Stimulated activated CD4-positive, alpha-beta T cell treated with anti-CD3 and anti-CD28 coated beads, Interleukin-1b, Interleukin-23, amount 100 ng/mL, for 1 hour (primary cell): Measurements from ENCODE around the gene EDAR.

Source experiments
- DNase-seq, 2 donors: peaks; one replicate each; pipeline ENCODE4 v3.0.0-alpha.2; 2020; ENCODE audit warnings: low read depth in 2 of 2

Gene EDAR

GRCh38 chr2:108988796-108989713 lies at the start of gene EDAR:
Gene EDAR (minus strand): TSS chr2:108989220. CDS start chr2:108931014, 58,206 bp downstream.
- DNase-seq = no peak

DNA sequence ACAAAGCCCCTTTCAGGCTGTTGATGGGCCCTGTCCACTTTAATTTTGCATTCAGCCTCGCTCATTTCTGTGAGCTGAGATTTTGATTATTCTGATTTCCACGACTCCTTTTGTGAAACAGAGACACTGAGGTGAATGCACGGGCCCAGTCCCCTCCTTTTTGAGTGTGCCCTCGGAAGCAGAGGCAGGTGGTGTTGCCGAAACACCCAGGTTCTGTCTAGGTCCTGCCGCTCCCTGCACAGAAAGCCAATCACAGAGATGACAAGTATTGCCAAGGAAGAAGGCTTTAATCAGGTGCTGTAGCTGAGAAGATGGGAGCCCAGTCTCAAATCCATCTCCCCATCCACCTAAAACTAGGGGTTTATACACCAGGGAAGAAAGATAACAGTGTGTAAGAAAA lies 44.2 kb upstream of the EDAR start:
- no peak for DNase-seq

DNA sequence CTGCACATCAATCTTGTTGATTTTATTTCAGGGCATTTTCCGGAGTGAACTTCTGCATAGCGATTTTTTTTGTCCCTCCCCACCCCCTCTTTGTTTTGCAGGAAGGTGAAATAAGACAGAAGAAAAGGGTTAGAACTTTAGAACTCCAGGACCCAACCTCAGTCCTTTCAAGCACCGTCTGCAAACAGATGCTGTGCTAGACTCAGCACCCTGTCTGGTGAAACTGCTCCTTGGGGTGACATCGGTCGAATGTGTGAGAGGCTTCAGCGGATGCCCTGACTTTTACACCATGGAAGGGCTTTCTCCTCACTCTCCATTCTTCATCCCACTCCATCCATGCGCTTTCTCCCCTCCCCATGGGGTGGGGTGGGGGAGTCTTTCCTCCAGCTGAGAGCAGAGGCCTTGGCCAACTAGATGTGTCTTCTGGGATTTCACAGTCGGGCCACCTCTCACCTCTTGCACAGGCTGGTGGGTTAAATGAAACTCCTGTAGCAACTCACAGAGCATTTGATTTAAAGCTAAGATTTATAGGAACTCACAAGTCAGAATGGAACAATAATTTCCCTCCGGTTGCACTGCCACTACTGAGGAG lies 43.3 kb upstream of the EDAR start:
- DNase-seq = peak in 1 of 2 donors; percentile 22

GRCh38 chr2:109031476-109032228 lies 42.6 kb upstream of the EDAR start:
- DNase-seq = peak in 1 of 2 donors; percentile 41

- no peak for DNase-seq
These were observed 42.0 kb upstream of the EDAR start for GRCh38 chr2:109030870-109031475.

DNA sequence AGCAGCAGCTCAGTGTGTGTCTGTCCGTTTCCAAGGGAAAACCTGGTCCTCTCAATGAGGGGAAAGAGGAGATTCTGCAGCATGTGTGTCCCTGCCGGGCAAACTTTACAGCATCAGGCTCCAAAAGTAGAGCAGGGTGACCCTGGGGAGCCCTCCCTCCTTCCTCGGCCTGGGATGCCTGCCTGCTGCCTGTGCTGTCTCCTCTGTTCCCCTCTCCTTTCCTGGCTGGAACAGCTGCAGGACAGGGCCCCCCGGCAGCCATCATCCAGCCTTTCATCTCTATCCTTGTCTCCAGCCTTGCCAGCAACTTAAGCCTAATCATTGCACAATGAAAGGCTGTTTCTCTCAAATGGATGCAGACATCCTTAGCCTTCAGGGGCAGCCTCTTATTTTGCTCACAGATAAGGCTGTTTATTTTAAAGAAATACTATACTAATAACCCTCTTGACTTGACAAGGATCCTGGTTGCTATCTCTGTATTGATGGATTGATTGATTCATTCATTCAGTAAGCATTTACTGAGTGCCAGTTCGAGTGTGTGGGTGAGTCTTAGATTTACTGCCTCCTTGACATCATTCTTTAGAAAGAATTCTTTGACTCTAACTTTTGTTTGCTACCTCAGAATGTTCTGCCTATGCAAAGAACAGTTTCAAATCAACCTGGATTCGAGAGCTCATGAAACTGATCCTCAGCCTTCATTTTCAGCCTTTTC lies 40.6 kb upstream of the EDAR start:
- no peak for DNase-seq

DNA sequence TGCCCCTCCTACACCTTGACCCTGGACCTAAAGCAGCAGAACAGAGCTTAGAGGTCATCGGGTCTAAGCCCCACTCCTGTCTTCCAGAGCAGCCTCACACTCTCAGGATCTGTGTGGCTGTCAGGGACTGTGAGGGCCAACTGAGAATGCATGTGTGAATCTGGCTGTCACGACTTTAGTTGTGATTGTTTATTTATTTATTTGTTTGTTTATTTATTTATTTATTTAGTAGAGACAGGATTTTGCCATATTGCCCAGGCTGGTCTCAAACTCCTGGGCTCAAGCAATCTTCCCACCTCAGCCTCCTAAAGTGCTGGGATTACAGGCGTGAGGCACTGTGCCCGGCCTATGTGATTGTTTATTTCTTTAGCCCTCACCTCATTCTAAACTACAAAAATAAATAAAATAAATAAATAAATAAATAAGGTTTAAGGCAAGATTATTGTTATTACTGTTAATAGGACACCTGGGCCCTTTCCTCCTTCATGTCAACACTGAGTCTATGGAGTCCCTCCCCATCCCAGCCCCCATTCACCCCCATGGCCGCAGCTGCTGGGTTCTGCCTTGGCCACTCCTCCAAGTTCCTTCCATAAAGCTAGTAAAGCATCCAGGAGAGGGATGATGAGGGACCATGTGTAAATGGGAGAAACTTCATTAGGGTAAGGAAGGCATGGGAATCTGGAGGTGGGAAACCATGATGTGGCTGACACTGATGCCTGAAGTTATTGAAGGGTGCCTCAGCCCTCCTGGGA lies 39.9 kb upstream of the EDAR start:
- DNase-seq = no peak

DNA sequence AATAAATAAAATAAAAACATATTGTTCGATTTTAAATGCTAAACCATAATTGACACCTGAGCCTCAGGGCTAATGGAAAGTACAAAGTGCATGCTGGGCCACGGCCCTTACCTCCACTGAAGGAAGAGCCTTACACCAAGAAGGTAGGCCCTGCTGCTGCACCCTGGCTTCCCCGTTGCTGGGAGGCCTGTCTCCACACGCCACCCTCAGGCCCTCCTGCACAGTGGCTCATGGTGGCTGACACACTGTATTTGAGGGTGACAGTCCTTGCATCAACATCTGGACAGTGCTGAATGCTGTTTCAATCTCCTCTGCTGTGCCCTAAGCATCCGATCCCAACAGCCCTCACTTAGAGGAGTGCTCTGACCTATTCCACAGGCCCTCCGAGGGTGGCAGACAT lies 39.3 kb upstream of the EDAR start:
- DNase-seq = no peak

DNA sequence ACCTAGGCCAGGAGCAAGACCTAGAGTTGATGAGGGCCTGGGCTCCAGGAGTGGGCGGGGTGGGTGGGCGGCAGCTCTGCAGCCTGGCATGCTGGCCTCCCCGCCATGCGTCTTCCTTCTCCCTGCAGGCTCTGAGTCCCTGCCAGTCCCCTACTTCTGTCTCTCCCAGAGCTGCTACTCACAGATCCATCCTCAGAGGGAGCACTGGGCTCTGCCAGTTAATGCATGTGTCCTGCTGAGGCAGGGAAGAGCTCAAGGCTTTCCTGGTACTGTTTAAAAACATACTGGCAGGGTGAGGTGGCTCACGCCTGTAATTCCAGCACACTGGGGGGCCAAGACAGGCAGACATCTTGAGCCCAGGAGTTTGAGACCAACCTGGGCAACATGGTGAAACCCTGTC lies 38.7 kb upstream of the EDAR start:
- DNase-seq = no peak

DNA sequence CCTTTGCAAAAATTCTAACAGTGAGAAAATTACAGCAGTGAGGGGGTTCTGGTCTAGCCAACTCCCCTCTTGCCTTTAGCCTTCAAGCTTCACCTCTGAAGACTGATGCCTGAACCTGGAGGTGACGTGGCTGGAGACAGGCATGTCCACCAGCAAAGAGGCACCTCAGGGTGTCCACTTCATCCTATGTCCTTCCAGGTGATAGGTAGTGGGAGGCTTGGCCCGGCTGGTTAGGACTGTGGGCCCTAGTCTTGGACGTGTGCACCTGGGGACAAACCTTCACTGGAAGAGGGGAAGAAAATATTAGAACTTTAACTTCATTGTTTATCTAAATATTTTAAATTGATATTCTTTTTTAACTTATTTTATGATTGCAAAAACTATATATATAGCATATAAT lies 35.5 kb upstream of the EDAR start:
- DNase-seq = no peak

- no peak for DNase-seq
These were observed 32.9 kb upstream of the EDAR start for GRCh38 chr2:109021895-109022300.

DNA sequence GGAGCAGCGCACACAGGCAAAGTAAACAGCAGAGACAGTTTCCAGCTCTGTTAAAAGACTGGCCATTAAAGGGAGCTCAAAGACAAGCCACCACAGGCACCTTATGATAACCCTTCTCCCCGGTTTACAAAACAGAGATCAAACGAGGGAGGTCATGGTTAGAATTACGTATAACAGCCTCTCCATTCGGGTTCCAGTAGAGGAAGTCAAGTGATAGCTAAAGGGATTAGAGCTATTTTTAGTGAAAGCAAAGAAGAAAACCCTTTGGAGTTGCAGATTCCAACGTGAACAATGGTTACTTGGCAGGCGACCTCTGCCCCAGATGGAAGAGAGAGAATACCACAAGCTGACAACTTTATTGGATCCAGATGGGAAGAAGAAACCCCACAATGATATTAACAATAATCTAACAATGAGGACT lies 31.2 kb upstream of the EDAR start:
- DNase-seq = no peak

- DNase-seq = no peak
These were observed 29.4 kb upstream of the EDAR start for GRCh38 chr2:109018452-109018851.

GRCh38 chr2:109017017-109017416 lies 28.0 kb upstream of the EDAR start:
- no peak for DNase-seq

DNA sequence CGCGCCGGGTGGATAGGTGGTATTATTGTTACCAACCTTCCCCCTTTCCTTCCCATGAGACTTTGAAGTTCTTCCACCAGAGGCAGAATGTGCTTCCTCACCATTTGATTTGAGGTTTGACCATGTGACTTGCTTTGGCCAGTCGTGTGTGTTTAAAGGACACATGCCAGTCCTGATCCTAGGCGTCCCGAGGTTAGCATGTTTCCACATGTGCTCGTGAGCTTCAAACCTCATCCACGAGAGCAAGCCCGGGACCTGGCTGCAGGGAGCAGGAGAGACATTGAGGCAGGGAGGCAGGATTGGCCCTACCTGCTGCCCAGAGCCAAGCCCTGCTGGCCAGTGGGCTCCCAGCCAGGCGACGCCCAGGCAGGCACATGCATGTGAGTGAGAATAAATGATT lies 27.4 kb upstream of the EDAR start:
- no peak for DNase-seq

DNA sequence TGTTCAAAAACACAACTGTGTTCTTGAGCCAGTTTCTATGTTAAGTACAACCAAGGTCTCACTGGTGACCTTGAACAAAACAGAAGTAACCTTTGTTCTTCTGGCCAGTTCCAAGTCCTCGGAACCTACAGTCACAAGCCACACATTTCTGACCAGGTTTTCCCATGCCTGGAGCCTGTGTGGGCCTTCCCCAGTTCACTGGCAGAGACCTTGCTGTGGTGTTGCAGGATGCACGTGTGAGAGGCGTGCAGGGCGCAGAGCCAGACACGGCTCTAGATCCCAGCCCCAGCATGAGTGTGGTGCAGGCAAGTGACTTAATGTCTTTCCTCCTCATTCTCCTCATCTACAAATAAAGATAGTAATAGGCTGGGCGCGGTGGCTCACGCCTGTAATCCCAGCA lies 25.5 kb upstream of the EDAR start:
- DNase-seq = no peak

- DNase-seq = no peak
These were observed 24.0 kb upstream of the EDAR start for GRCh38 chr2:109013051-109013450.

GRCh38 chr2:109009920-109010610 lies 21.0 kb upstream of the EDAR start:
- DNase-seq = no peak

GRCh38 chr2:109006971-109007370 lies 18.0 kb upstream of the EDAR start:
- DNase-seq = no peak

DNA sequence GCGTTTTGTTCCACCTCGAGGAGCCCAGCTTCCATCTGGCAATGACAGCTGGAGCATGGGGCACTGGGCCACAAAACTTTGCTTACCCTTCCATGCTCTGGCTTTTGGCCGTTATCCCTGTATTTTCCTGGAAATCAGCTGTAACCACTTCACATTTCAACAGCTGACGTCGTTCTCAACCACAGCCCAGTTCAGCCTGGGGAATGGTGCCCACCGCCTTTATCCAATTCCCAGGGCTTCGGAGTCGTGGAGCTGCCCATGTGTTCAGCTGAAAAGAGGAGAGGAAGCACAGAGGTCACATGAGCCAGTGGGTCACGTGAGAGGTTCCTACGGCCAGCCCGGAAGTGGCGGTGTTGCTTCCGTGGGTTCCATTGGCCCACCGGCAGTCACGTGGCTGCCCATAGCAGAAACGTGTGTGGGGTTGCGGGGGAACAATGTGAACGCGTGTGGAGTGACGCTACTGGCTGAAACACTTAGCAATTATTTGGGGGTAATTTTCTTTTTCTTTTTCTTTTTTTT lies 16.7 kb upstream of the EDAR start:
- DNase-seq = no peak
